Activated T-helper 2 cell treated with anti-CD3 and anti-CD28 coated beads, Interferon-gamma antibody, Interleukin-2, Interleukin-4, amounts not matched to agents 10 μg/mL and 5 μg/mL and 100 μg/mL, durations not matched to agents 14 hours and 24 hours and 36 hours (primary cell): ENCODE data around the gene AS3MT. TPM values are rescaled to one million over a fixed set of nuclear protein-coding genes. Genes with fewer than 3 reads are reported as not detected.
A peak's percentile ranks its signal among the peaks of the same experiment; 100 is the strongest.
"Not testable (repeated sequence)": the region's sequence is repeated elsewhere in the genome, so short reads cannot be mapped to it uniquely, and the experiment has no call there.

Experiments used
- DNase-seq: peaks from one replicate; pipeline ENCODE4 v3.0.0; 2021; ENCODE audit warnings: low spot score
- H3K27ac Mint-ChIP-seq: one replicate; pipeline ENCODE4 v1.8.0; 2021; ENCODE audit warnings: mixed read lengths
- H3K27me3 Mint-ChIP-seq: one replicate; pipeline ENCODE4 v1.8.0; 2021; ENCODE audit warnings: low read depth, mixed read lengths
- H3K36me3 Mint-ChIP-seq: one replicate; pipeline ENCODE4 v1.8.0; 2021; ENCODE audit warnings: low read depth, mixed read lengths
- H3K4me1 Mint-ChIP-seq: one replicate; pipeline ENCODE4 v1.8.0; 2021; ENCODE audit warnings: low read depth, mixed read lengths
- H3K4me3 Mint-ChIP-seq: one replicate; pipeline ENCODE4 v1.8.0; 2021; ENCODE audit warnings: low read depth, mild to moderate bottlenecking, moderate library complexity, mixed read lengths
- H3K9me3 Mint-ChIP-seq: one replicate; pipeline ENCODE4 v1.8.0; 2021; ENCODE audit warnings: mixed read lengths
- intact Hi-C: fragments of 100-400 bp; cut with micrococcal nuclease; formaldehyde crosslinking; loops from one replicate; pipeline ENCODE4 v1.15.1; 2023
- total RNA-seq: library from RNA; stranded (reverse); gene quantifications from 2 replicates; pipeline ENCODE4 v1.2.3, GENCODE V29; 2022

The AS3MT gene
- total RNA-seq, 1 donor from 2014 or later: 0.50 TPM

DNA sequence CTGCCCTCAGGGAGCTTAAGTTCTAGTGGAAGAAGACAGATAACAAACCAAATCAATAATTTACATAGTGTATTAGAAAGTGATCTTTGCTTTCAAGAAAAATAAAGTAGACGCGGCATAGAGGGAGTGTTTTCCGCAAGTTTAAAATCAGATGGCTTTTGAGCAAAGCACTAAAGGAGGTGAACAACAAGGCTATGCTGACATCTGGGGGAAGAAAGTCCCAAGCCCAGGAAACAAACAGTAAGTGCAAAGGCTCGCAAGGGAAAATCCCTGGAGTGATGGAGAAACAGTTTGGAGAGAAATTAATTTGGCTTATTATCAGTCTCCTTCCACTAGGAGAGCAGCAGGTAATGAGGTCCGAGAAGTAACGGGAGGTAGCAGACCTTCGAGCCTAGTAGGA lies 46.9 kb downstream of the AS3MT start:
- Mint-ChIP-seq H3K9me3 (no peaks in the 10 kb centered on the region), H3K36me3 (peaks cover 6% of the 10 kb centered on the region), H3K27ac (peak overlapping the region; percentile 23), H3K4me3 (peak overlapping the region; percentile 92), H3K27me3 (peaks cover 3% of the 10 kb centered on the region), H3K4me1 (peaks cover 33% of the 10 kb centered on the region)
- no peak for DNase-seq
- intact Hi-C loops: loop anchor here (5.0 to 10.0 kb wide), 3 partner anchors 79 to 1081 kb away; partner anchors contain the start of gene CYP17A1

DNA sequence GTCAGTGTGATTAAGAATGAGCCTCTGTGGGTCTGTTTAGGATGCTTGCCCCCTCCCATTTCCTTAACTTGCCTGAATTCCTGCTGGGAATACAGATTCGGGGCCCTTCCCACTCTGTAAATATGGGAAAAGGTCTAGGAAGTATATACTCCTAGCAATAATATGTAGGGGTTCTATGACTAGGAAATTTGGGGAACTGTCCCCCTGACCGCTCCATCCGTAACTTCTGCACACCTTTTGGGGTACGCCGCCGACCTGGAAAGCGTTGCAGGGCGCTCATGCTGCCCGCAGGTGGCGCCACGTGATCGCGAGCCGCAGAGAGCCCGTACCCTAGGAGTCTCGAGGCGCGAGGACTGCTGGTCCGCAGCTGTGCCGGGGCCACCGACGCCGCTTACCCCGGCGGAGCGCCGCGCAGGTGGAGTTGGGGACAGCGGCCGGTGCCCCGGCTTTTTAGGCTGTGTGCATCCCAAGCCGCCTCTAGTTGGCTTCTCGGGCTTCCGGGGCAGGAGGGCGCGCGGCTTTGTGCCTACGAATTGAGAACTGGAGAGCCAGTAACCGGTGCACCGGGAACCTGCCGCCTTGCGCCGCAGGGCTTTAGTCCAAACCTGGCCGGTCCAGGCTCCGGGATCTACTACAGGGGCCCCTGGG lies 48.2 kb downstream of the AS3MT start:
- H3K4me3 Mint-ChIP-seq: peak overlapping the region; percentile 92
- no peaks in the 10 kb centered on the region for H3K9me3 Mint-ChIP-seq
- H3K36me3 Mint-ChIP-seq: peaks cover 10% of the 10 kb centered on the region
- DNase-seq: peak; percentile 78
- peaks cover 44% of the 10 kb centered on the region for H3K4me1 Mint-ChIP-seq
- intact Hi-C loops: loop anchor here (1.0 to 10.0 kb wide), 5 partner anchors 80 to 1083 kb away; partner anchors contain the start of gene CYP17A1
- peak overlapping the region; percentile 88 for H3K27ac Mint-ChIP-seq
- H3K27me3 Mint-ChIP-seq: peaks cover 3% of the 10 kb centered on the region

DNA sequence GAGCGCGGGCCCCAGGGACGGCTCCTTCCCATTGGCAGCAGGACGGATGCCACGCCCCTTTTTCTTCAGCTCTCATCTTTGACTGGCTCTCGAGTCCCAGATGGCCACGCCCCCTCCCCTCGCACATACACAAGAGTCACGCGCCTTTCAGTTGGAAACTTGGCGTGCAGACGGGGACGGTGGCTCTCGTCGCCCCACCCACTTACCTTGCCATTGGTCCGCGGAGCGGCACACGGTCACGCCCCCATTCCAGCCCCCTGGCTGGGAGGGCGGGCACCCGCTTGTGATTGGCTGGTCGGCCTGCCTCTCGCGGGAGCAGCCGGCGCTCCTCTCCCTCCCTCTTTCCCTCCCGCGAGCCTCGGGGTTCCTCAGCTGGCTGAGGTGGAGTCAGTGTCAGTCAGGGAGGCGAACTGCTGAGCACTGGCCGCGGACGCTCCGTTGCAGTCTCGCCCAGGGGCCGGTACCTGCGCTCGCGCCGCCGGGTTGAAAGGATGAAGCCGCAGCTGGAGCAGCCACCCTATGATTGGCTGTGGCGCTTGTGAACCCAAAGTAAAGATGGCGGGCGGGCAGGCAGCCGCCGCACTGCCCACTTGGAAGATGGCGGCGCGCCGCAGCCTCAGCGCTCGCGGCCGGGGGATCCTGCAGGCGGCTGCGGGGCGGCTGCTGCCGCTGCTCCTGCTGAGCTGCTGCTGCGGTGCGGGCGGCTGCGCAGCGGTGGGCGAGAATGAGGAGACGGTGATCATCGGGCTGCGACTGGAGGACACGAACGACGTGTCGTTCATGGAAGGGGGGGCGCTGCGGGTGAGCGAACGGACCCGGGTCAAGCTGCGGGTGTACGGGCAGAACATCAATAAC lies 48.9 kb downstream of the AS3MT start, which contains the start of gene CNNM2:
CNNM2 (plus strand) TSS at position 333 of the 855 bp plus-strand sequence; CDS start at position 520, 187 bp downstream.
- Mint-ChIP-seq H3K4me3 (peak within 1 kb of the TSS; percentile 92), H3K9me3 (no peaks in the 10 kb centered on the region), H3K27ac (peak within 1 kb of the TSS; percentile 88), H3K4me1 (peaks cover 47% of the 10 kb centered on the region), H3K36me3 (peaks cover 12% of the 10 kb centered on the region), H3K27me3 (peaks cover 3% of the 10 kb centered on the region)
- DNase-seq: peak; percentile 100
- intact Hi-C loops: loop anchor here (1.0 to 10.0 kb wide), 9 partner anchors 18 to 1083 kb away; partner anchors contain the start of genes BORCS7 and CYP17A1

DNA sequence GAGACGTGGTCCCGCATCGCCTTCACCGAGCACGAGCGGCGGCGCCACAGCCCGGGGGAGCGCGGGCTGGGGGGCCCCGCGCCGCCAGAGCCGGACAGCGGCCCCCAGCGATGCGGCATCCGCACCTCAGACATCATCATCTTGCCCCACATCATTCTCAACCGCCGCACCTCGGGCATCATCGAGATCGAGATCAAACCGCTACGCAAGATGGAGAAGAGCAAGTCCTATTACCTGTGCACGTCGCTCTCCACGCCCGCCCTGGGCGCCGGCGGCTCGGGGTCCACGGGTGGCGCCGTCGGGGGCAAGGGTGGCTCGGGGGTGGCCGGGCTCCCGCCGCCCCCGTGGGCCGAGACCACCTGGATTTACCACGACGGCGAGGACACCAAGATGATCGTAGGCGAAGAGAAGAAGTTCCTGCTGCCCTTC lies 49.6 kb downstream of the AS3MT start:
- H3K4me3 Mint-ChIP-seq: peak overlapping the region; percentile 92
- peaks cover 12% of the 10 kb centered on the region for H3K36me3 Mint-ChIP-seq
- intact Hi-C loops: loop anchor here (1.0 to 10.0 kb wide), 7 partner anchors 17 to 1084 kb away; partner anchors contain the start of genes BORCS7 and CYP17A1
- no peaks in the 10 kb centered on the region for H3K9me3 Mint-ChIP-seq
- H3K27ac Mint-ChIP-seq: no peak overlapping the region
- peaks cover 3% of the 10 kb centered on the region for H3K27me3 Mint-ChIP-seq
- peak; percentile 40 for DNase-seq
- peaks cover 51% of the 10 kb centered on the region for H3K4me1 Mint-ChIP-seq

DNA sequence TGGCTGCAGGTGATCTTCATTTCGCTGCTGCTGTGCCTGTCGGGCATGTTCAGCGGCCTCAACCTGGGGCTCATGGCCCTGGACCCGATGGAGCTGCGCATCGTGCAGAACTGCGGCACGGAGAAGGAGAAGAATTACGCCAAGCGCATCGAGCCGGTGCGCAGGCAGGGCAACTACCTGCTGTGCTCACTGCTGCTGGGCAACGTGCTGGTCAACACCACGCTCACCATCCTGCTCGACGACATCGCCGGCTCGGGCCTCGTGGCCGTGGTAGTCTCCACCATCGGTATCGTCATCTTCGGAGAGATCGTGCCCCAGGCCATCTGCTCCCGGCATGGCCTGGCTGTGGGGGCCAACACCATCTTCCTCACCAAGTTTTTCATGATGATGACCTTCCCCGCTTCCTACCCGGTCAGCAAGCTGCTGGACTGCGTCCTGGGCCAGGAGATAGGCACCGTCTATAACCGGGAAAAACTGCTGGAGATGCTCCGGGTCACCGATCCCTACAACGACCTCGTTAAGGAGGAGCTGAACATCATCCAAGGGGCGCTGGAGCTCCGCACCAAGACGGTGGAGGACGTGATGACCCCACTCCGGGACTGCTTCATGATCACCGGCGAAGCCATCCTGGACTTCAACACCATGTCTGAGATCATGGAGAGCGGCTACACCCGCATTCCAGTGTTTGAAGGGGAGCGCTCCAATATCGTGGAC lies 50.1 kb downstream of the AS3MT start:
- intact Hi-C loops: loop anchor here (5.0 to 10.0 kb wide), 3 partner anchors 82 to 1085 kb away; partner anchors contain the start of gene CYP17A1
- Mint-ChIP-seq H3K9me3 (no peaks in the 10 kb centered on the region), H3K27me3 (peaks cover 3% of the 10 kb centered on the region), H3K36me3 (peaks cover 12% of the 10 kb centered on the region), H3K4me3 (peak overlapping the region; percentile 92), H3K27ac (peak overlapping the region; percentile 12), H3K4me1 (peaks cover 49% of the 10 kb centered on the region)
- DNase-seq: peak; percentile 21

DNA sequence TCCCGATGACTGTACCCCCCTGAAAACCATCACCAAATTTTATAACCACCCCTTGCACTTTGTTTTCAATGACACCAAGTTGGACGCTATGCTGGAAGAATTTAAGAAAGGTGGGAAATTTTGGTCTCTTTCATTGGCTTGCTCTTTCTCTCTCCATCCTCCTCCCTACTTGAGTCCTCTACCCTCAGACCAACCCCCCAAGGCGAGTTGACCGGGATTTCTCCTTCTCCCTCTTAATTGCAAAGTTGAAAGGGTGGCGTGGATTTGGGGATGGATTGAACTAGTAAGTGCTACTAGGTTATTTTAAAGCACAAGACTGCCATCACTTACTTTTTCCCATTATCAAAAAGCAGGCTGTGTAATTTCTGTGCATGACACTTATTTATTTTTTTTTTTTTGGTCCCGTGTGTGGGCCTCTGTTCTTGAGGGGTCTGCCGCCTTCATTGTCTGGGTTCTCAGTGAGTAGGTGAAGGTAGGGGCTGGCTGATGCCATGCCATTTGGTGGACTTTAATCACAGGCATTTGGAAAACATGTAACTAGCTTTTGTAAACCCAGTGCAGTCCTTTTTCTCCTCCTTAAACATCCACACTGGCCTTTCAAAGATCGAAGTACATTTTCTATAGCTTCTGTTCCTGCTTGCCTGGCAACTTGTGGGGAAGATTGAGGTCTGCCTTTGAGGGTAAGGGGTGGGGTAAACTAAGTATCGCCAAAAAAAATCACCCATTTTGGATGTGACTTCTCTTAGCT lies 50.9 kb downstream of the AS3MT start:
- Mint-ChIP-seq H3K4me3 (peak overlapping the region; percentile 92), H3K27ac (peak overlapping the region; percentile 29), H3K27me3 (peaks cover 2% of the 10 kb centered on the region), H3K4me1 (peaks cover 43% of the 10 kb centered on the region), H3K9me3 (no peaks in the 10 kb centered on the region), H3K36me3 (peaks cover 12% of the 10 kb centered on the region)
- no peak for DNase-seq
- intact Hi-C loops: loop anchor here (5.0 to 10.0 kb wide), 3 partner anchors 83 to 1085 kb away; partner anchors contain the start of gene CYP17A1

DNA sequence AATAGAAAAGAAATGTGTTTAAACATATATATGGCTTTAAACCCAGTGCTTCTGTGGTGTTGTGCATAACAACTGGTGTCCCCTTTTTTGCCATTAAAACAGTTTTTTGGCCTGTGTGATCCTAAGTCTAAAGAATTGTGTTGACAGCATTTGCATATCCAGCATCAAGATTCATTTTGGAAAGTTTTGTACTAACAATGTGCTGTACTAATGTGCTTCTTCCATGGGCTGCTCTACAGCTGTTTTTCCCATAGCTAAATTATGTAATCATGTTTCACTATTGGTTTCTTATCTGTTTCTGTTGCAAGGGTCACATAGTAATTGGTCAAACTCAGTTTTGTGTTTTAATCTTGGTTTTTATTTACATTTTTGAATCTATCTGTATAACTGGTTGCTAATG lies 54.3 kb downstream of the AS3MT start:
- H3K9me3 Mint-ChIP-seq: no peaks in the 10 kb centered on the region
- peaks cover 44% of the 10 kb centered on the region for H3K4me1 Mint-ChIP-seq
- H3K4me3 Mint-ChIP-seq: no peak overlapping the region
- DNase-seq: no peak
- intact Hi-C loops: no loop called here
- no peaks in the 10 kb centered on the region for H3K27me3 Mint-ChIP-seq
- H3K36me3 Mint-ChIP-seq: peaks cover 19% of the 10 kb centered on the region
- no peak overlapping the region for H3K27ac Mint-ChIP-seq

DNA sequence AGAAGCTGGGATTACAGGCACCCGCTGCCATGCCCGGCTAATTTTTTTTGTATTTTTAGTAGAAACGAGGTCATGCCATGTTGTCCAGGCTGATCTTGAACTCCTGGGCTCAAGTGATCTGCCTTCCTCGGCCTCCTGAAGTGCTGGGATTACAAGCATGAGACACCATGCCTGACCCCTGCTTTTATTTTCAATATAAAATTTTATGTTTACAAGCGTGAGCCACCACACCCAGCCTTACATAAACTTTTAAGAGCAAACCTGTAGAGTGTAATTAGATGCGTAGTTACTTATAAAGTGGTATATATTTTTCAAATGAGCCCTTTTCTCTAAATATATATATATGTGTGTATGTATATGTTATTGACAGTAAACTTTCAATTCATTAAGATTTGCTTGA lies 57.6 kb downstream of the AS3MT start:
- no peaks in the 10 kb centered on the region for H3K9me3 Mint-ChIP-seq
- H3K27me3 Mint-ChIP-seq: no peaks in the 10 kb centered on the region
- no peak for DNase-seq
- no peak overlapping the region for H3K4me3 Mint-ChIP-seq
- H3K36me3 Mint-ChIP-seq: peaks cover 17% of the 10 kb centered on the region
- peaks cover 20% of the 10 kb centered on the region for H3K4me1 Mint-ChIP-seq
- intact Hi-C loops: loop anchor here (1.0 kb wide), 1 partner anchor 9 kb away; no protein-coding TSS in a partner anchor
- H3K27ac Mint-ChIP-seq: no peak overlapping the region

DNA sequence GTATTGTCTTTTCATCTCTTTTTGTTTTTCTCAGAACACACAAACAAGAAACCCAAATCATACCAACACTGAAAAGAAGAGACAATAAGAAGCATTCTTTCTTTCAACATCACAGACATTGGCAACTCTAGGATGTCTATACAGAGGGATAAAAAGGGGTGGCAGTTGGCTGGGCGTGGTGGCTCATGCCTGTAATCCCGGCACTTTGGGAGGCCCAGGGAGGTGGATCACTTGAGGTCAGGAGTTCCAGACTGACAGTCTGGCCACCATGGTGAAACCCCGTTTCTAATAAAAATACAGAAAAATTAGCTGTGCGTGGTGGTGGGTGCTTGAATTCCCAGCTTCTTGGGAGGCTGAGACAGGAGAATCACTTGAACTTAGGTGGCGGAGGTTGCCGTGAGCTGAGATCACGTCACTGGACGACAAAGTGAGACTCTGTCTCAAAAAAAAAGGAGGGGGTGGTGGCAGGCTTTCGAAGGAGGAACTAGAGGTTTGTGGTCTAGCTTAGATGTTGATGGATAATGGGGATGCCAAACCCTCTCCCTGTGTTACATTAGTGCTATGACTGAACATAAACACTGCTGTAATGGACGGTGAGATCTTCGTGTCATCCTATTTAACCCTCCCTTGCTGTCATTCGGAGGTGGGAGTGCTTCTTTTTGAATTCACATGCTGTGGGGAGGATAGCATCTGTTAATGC lies 58.2 kb downstream of the AS3MT start:
- no peak overlapping the region for H3K4me3 Mint-ChIP-seq
- no peaks in the 10 kb centered on the region for H3K9me3 Mint-ChIP-seq
- H3K27me3 Mint-ChIP-seq: no peaks in the 10 kb centered on the region
- no peak for DNase-seq
- H3K27ac Mint-ChIP-seq: peak overlapping the region; percentile 16
- H3K36me3 Mint-ChIP-seq: peaks cover 14% of the 10 kb centered on the region
- intact Hi-C loops: loop anchor here (1.0 kb wide), 1 partner anchor 9 kb away; no protein-coding TSS in a partner anchor
- peaks cover 15% of the 10 kb centered on the region for H3K4me1 Mint-ChIP-seq

DNA sequence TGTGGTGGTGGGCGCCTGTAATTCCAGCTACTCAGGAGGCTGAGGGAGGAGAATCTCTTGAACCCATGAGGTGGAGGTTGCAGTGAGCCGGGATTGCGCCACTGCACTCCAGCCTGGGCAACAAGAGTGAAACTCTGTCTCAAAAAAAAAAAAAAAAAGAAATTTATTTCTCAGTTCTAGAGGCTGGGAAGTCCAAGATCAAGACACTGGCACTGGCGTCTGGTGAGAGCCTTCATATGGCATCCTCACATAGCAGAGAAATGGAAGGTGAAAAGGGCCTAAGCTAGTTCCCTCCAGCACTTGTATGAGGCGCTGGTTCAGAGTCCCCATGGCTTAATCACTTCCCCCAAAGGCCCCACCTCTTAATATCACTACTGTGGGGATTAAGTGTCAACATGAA lies 59.2 kb downstream of the AS3MT start:
- H3K27ac Mint-ChIP-seq, H3K9me3 Mint-ChIP-seq, H3K4me3 Mint-ChIP-seq, H3K27me3 Mint-ChIP-seq, DNase-seq, intact Hi-C loops: not testable (repeated sequence)
- peaks cover 13% of the 10 kb centered on the region for H3K36me3 Mint-ChIP-seq
- peaks cover 11% of the 10 kb centered on the region for H3K4me1 Mint-ChIP-seq

DNA sequence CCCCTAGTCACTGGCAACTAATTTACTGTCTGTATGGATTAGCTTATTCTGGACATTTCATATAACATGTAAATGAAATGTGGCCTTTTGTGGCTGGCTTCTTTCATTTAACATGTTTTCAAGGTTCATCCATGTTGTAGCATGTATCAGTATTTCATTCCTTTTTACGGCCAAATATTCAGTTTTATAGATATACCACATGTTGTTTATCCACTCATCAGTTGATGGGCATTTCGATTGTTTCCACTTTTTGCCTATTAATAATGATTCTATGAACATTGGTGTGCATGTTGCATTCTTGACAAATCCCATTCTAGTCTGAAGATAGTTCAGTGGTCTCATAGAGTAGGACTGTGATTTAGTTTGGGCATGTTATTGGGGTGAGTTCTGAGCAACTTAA lies 61.5 kb downstream of the AS3MT start:
- intact Hi-C loops: no loop called here
- H3K36me3 Mint-ChIP-seq: peaks cover 13% of the 10 kb centered on the region
- no peak overlapping the region for H3K27ac Mint-ChIP-seq

More for the DNA sequence above, 61.5 kb downstream of the AS3MT start:
- peaks cover 10% of the 10 kb centered on the region for H3K4me1 Mint-ChIP-seq
- DNase-seq: no peak
- H3K27me3 Mint-ChIP-seq: no peaks in the 10 kb centered on the region
- no peak overlapping the region for H3K4me3 Mint-ChIP-seq
- no peaks in the 10 kb centered on the region for H3K9me3 Mint-ChIP-seq
